HG03025 (cell line): ENCODE data around the gene CEP19.

Source experiments
- ATAC-seq: cut with Tn5 transposase; IDR thresholded peaks from one replicate; pipeline ENCODE4 v1.9.1; 2021; ENCODE audit warnings: mild to moderate bottlenecking, moderate library complexity; ENCODE audit not compliant: unreplicated experiment, low FRiP score

The CEP19 gene

GRCh38 chr3:196712514-196713413, 714 bp upstream of the CEP19 start:
- peak; percentile 57 for ATAC-seq

- ATAC-seq, result no peak
Observed at GRCh38 chr3:196708467-196708866, 3.6 kb downstream of the CEP19 start.

GRCh38 chr3:196707566-196707965, 4.5 kb downstream of the CEP19 start:
- no peak for ATAC-seq

- ATAC-seq, result no peak
Observed at GRCh38 chr3:196706731-196707130, 5.3 kb downstream of the CEP19 start.

- ATAC-seq, result no peak
Observed at GRCh38 chr3:196706327-196706726, 5.7 kb downstream of the CEP19 start.

GRCh38 chr3:196700801-196701200, 11.2 kb downstream of the CEP19 start:
- no peak for ATAC-seq

- ATAC-seq, result no peak
Observed at GRCh38 chr3:196699749-196700148, 12.3 kb downstream of the CEP19 start.

- no peak for ATAC-seq
Observed at GRCh38 chr3:196697270-196697669, 14.8 kb downstream of the CEP19 start.

GRCh38 chr3:196695849-196696226, 16.2 kb downstream of the CEP19 start:
- no peak for ATAC-seq

- no peak for ATAC-seq
Observed at GRCh38 chr3:196694941-196695848, 16.9 kb downstream of the CEP19 start.

GRCh38 chr3:196694202-196694638, 17.8 kb downstream of the CEP19 start:
- no peak for ATAC-seq

GRCh38 chr3:196691386-196691785, 20.7 kb downstream of the CEP19 start:
- ATAC-seq, result no peak

- no peak for ATAC-seq
Observed at GRCh38 chr3:196689941-196690660, 21.9 kb downstream of the CEP19 start.

- no peak for ATAC-seq
Observed at GRCh38 chr3:196688349-196688748, 23.7 kb downstream of the CEP19 start.

GRCh38 chr3:196686436-196686835, 25.6 kb downstream of the CEP19 start:
- ATAC-seq, result no peak

GRCh38 chr3:196684548-196685407, 27.3 kb downstream of the CEP19 start:
- no peak for ATAC-seq

GRCh38 chr3:196677931-196678330, 34.1 kb downstream of the CEP19 start:
- no peak for ATAC-seq

GRCh38 chr3:196677353-196677752, 34.7 kb downstream of the CEP19 start:
- no peak for ATAC-seq

GRCh38 chr3:196673632-196674031, 38.4 kb downstream of the CEP19 start:
- no peak for ATAC-seq

- no peak for ATAC-seq
Observed at GRCh38 chr3:196670339-196670738, 41.7 kb downstream of the CEP19 start.
